ENCODE measurements around the gene SSR3. TPM values are rescaled to one million over a fixed set of nuclear protein-coding genes. Genes with fewer than 3 reads are reported as not detected.

Gene SSR3
- total and polyA plus RNA-seq, 2 of the 13 experiments (the other 11 are each of a cell fraction or from before 2014, with no cell fraction given): 229 to 325 TPM

GRCh38 chr3:156535162-156535627, 19.7 kb downstream of the SSR3 start (continued):
- TF ChIP-seq, protein P1, sequence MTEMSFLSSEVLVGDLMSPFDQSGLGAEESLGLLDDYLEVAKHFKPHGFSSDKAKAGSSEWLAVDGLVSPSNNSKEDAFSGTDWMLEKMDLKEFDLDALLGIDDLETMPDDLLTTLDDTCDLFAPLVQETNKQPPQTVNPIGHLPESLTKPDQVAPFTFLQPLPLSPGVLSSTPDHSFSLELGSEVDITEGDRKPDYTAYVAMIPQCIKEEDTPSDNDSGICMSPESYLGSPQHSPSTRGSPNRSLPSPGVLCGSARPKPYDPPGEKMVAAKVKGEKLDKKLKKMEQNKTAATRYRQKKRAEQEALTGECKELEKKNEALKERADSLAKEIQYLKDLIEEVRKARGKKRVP (CRISPR knock-in tag; IDR thresholded peaks at IDR 0.05): no peak
- peak; percentile 56; the same call in 1 of the 2 replicates for TF ChIP-seq HNF4G (IDR thresholded peaks at IDR 0.05; ENCODE audit: borderline replicate concordance, low read depth, low read length)
- TF ChIP-seq HNF4G (CRISPR knock-in tag; IDR thresholded peaks at IDR 0.05; ENCODE audit: borderline replicate concordance, low read depth): no peak
- TF ChIP-seq MAFK (conservative IDR thresholded peaks at IDR 0.05 in 1 of 2, IDR thresholded peaks at IDR 0.05 in 1 of 2; ENCODE audit: low read length in 2 of 2): peak in 1 of 2 experiments; percentile 8; a peak in 1 of 4 replicates
- TF ChIP-seq YEATS4 (CRISPR knock-in tag; IDR thresholded peaks at IDR 0.05; ENCODE audit: borderline replicate concordance): 0 out of 2 replicates have a peak, but pooled peaks have one; percentile 26
- no peak for TF ChIP-seq ZNF354B (CRISPR knock-in tag; IDR thresholded peaks at IDR 0.05)
- TF ChIP-seq ZNF619 (CRISPR knock-in tag; IDR thresholded peaks at IDR 0.05): no peak
- TF ChIP-seq ASH2L (IDR thresholded peaks at IDR 0.05; ENCODE audit: insufficient read length, low read depth, low read length): peak; percentile 65
- TF ChIP-seq SMC3 (IDR thresholded peaks at IDR 0.05; ENCODE audit: low read length): peak; percentile 81
- TF ChIP-seq SATB2 (CRISPR knock-in tag; IDR thresholded peaks at IDR 0.05): no peak
- TF ChIP-seq, protein P2, sequence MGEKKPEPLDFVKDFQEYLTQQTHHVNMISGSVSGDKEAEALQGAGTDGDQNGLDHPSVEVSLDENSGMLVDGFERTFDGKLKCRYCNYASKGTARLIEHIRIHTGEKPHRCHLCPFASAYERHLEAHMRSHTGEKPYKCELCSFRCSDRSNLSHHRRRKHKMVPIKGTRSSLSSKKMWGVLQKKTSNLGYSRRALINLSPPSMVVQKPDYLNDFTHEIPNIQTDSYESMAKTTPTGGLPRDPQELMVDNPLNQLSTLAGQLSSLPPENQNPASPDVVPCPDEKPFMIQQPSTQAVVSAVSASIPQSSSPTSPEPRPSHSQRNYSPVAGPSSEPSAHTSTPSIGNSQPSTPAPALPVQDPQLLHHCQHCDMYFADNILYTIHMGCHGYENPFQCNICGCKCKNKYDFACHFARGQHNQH (CRISPR knock-in tag; IDR thresholded peaks at IDR 0.05): 0 out of 2 replicates have a peak, but pooled peaks have one; percentile 27
- TF ChIP-seq RAD21 (CRISPR knock-in tag; IDR thresholded peaks at IDR 0.05): peak; percentile 67
- 0 out of 2 replicates have a peak, but pooled peaks have one; percentile 29 for TF ChIP-seq HOMEZ (CRISPR knock-in tag; IDR thresholded peaks at IDR 0.05; ENCODE audit: low read depth)
- peak; percentile 71; the same call in 1 of the 2 replicates for TF ChIP-seq ZSCAN31 (CRISPR knock-in tag; IDR thresholded peaks at IDR 0.05; ENCODE audit: low read depth)
- peak; percentile 88 for TF ChIP-seq CEBPG (CRISPR knock-in tag; IDR thresholded peaks at IDR 0.05)
- no peak for TF ChIP-seq ZNF264 (CRISPR knock-in tag; IDR thresholded peaks at IDR 0.05)
